ENCODE results near the gene CRLF1.
A peak's percentile ranks its signal among the peaks of the same experiment; 100 is the strongest.

The CRLF1 gene

DNA sequence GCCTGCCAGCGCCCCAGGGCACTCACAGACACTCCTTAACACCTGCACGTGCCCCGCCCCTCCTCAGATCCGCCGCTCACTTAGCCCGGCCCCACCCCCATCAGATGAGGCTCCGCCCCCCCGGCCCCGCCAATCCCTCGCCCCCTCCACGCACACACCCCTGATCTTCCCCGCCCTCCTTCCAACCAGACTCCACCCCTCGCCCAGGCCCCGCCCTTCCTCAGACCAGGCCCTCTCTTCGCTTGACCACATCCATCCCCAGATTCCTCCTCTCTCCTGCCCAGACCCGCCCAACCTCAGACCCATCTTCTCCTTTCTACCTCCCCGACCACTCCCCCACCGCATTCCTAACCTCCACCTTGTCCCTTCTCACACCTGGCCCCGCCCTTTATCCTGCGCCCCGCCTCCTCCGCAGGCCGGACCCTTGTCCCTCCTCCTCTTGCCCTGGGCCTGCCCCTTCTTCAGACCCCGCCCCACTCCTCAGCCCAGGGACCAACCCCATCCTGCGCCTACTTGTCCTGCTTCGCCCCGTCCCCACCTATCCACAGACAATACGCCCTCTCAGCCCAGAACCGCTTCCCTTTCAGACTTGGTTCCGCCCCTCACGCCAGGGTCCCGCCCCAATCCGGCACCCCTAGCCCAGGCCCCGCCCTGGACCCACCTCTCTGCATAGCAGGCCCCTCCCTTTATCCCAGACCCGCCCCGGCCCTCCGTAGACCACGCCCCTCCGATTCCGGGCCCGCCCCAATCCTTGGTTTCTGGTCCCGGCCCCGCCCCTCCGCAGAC is 29.8 kb upstream of the CRLF1 start:
- peak; percentile 89 to 92 for DNase-seq

DNA sequence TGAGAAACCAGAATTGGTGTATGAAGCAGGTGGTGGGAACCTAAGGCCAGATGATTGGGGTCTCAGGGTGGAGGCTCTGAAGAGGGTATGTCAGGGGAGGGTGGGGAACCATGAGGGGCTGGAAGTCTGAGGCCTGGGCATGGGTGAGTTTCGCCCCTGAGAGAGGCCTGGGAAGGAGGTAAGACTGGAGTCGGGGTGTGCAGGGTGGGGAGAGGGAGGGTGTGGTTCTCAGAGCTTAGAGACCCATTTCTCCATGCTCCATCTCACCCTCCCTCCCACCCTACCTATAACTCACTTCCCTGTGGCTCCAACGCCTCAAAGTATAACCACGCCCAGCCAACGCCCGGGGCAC is 29.2 kb upstream of the CRLF1 start:
- DNase-seq: no peak

DNA sequence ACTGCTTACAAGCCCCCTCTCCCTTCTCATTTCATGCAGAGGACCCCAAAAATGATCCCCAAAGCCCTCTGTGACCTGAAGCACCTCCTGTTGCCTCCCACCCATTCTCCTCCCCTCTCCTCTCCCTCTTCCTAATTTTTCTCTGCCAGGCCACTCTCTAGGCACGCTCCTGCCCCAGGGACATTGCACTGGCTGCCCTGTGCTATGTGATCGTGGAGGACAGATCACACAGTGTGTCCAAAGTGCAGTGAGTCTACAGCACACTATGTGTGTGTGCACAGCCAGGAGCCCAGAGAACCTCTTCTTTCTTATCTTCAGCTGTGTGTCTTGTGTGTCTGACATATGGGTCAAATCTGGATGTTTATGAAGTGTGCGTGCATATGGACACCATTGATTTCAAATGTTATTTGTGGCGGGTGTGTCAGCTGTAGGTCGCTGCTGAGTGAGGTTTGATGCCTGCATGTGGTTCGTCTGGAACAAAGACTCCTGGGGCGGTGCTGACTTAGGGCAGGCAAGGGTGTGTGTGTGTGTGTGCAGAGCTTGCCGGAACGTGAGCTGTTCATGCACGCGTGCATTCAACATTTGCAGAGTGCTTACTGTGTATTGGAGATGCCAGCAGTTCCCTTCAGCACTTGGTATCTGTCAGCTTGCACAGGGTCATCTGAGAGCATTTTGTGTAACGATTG is 28.2 kb upstream of the CRLF1 start:
- no peak for DNase-seq

DNA sequence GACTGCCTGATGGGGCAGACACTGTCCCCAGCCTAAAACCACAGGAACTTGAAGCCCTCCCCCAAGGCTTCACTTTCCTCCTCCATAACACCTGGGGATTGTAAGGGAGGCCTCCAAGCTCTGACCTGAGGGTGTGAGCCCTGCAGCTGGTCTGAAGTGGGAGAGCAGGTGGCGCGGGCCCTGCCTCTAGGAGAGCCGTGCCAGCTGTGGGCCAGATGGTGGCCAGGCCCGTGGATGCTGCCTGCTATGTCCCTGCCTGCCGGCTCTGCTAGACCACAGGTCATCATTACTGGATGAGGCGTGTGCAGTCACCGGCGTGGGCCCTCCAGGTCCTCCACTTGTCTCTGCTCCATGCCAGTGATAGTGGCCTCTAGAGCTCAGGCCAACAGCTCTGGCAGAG is 26.7 kb upstream of the CRLF1 start:
- no peak for DNase-seq

DNA sequence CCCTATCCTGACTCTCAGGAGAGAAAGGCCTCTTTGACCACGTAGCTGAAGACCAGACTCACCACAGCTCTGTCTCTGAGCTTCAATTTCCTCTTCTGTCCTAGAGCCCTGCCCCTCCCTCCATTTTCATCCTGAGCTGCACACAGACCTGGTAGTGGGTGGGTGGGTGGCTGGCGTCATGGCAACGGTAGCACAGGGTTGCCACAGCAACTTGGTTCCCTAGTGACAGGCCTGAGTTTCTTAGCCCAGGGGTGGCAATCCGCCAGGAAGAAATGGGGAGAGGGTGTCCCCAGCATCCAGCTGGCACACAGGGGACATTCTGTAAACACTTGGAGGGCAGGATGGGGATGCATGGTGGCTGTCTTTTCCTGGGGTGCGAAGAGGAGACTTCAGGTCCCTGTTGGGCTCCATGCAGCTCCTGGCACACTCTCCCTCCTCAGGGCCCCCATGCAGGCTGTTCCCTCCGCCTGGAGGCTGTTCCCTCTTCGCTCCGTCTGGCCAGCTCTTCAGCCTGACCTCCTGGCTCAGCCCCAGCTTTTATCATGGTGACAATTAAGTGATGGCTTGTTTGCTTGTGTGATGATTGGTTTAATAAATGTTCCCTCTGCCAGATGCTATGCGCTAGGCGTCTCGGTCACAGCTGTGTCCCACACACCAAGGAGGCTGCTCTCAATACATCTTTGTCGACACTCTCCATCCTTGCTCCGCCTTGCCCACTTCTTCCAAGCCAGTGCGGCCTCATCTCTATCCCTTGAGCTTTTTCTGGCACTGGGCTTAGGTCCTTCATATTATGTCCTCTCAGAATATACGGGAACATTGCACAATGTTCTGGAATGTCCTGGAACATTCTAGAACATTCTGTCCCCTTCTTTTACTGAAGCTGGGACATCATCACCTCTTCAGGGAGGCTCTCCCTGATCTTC is 22.8 kb upstream of the CRLF1 start:
- no peak for DNase-seq

DNA sequence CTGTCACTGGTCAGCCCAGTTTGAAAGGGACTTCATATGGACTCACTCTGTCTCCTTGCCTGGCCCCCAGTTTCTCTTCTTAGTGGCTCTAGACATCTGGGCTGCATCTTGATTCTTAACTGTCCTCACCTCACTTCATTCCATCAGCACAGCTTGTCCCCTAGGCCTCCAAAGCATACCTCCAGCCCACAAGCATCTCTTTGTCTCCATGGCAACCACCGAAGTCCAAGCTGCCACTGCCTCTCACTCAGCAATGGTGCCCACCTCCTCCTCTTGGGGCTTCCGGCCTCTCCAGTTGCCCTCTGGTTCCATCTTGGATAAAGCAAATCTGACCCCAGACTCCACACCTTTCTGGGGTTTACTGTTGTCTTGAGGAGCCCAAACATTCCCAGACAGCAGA is 20.3 kb upstream of the CRLF1 start:
- no peak for DNase-seq

DNA sequence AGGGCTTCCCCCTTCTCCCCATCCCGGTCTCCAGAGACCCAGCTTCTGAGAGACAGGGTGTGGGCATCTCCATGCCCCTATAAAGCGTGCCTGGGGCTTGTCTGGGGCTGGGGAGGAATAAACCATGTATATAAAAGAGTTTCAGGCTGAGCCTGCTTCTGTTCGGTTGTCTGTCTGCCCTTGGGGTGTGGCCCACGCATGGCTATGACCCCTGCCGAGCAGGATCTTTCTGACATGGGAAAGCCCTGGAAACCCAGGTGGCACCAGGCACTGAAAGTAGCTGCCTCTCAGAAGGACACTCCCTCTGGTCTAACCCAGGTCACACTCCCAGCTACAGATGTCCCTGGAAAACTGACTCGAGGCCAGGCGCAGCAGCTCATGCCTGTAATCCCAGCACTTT is 14.3 kb upstream of the CRLF1 start:
- DNase-seq: no peak

DNA sequence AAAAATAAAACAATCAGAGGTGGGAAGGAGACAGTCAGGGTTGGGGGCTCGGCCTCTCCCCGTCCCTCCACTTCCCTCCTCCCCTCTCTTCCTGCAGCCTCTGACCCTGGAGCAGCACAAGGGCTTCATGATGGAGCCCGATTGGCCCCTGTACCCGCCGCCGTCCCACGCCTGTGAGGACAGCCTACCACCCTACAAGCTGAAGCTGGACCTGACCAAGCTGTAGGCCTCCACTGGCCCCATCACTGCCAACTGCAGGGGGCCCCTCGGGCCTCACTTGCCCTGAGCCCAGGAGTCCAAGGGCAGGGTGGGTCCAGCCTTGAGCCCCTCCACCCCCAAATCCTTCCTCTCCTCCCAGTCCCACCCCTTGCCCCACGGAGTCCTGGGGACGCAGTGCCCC is 13.7 kb upstream of the CRLF1 start:
- no peak for DNase-seq

DNA sequence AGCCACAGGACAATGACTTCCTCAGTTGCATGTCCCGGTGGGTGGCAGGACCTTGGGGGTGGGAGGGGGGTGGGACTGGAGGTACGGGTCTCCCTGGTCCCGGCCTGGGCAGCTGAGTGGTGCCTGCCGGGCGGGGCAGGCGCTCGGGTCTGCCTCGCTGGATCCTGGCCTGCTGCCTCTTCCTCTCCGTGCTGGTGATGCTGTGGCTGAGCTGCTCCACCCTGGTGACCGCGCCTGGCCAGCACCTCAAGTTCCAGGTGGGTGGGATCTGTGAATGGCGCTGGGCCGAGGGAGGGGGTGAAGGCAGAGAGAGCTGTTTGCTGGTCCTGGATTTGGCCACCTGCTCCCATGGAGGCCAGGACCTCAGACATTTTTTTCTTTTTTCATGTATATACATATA is 11.6 kb upstream of the CRLF1 start:
- DNase-seq: no peak

DNA sequence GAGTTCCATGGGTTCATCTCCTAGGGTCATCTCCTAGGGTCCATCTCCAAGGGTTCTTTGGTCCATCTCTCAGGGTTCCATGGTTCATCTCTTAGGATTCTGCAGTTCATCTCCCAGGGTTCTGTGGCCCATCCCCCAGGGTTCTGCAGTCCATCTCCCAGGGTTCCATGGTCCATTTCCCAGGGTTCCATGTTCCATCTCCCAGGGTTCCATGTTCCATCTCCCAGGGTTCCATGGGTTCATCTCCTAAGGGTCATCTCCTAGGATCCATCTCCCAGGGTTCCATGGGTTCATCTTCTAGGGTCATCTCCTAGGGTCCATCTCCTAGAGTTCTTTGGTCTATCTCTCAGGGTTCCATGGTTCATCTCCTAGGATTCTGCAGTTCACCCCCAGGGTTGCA is 11.0 kb upstream of the CRLF1 start:
- DNase-seq: no peak

DNA sequence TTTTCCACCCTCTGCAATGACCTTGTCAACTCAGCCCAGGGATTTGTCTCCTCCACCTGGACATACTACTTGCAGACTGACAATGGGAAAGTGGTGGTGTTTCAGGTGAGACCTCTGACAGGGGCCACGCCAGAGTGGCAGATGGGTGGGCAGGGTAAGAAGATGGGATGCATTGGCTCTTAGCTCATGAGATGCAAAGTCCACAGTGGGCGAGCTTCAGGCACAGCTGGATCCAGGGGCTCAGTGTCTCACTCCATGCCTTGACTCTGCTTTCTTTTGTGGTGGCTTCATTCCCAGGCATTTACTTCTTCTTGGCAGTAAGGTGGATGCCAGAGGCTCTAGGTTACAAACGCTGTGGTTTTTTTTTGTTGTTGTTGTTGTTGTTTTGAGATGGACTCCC is 9.4 kb upstream of the CRLF1 start:
- DNase-seq: no peak

DNA sequence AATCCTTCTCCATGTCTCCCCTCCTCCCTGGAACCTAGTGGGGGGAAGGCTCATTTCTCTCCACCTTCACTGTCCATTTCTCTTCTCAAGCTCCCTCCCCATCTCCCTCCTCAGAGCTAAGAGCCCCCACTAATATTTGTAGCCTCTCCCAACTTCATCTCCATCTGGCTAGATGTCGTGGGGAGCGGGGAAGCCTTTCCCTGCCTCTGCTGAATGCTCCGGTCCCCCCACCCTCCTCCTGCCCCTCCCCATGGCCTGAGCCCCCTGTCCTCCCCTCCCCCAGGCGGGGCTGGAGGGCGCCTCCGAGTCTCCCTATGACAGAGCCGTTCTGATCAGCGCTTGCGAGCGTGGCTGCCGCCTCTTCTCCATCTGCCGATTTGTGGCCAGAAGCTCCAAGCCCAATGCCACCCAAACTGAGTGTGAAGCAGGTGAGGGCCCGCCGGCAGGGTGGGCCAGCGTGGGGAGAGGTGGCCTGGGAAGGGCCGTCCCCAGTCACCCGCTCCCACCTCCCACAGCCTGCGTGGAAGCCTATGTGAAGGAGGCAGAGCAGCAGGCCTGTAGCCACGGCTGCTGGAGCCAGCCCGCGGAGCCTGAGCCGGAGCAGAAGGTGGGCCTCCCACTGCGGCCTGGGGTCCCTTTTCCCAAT is 7.1 kb upstream of the CRLF1 start:
- DNase-seq: no peak

DNA sequence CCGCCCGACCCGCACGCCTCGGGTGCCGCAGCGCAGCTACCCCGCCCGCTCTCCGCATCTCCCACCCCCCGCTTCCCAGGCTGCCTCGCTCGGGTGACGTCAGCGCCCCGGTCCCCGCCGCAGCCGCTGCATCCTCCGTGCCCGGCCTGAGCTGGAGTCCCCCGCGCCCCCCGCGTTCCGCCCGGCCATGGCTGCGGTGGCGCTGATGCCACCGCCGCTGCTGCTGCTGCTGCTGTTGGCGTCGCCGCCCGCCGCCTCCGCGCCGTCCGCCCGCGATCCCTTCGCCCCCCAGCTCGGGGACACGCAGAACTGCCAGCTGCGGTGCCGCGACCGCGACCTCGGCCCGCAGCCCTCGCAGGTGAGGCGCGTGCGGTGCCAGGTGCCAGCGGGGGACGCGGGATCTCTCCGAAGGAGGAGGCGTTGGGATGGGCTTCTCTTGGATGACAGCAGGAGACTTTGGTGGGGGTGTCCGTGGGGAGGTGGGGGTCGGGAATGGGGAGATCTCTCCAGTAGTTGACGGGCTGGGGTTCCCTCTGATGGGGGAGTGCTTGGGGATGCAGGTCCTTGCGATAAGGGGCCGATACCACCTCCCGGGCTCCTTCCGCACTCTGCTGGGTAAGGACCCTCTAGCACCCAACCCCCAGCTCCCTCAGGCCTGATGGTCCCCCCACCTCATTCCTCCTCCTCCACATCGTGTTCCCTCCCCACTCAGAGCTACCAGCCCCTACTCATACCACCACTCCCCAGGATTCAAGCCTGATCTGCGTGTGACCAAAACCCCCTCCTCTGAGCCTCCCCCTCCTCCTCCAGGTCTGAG is 6.4 kb upstream of the CRLF1 start, which contains the start of gene TMEM59L:
Gene TMEM59L, plus strand, starts transcription at position 99 of the 817 bp plus-strand sequence. Its CDS starts 89 bp downstream, at position 188.
- no peak for DNase-seq

DNA sequence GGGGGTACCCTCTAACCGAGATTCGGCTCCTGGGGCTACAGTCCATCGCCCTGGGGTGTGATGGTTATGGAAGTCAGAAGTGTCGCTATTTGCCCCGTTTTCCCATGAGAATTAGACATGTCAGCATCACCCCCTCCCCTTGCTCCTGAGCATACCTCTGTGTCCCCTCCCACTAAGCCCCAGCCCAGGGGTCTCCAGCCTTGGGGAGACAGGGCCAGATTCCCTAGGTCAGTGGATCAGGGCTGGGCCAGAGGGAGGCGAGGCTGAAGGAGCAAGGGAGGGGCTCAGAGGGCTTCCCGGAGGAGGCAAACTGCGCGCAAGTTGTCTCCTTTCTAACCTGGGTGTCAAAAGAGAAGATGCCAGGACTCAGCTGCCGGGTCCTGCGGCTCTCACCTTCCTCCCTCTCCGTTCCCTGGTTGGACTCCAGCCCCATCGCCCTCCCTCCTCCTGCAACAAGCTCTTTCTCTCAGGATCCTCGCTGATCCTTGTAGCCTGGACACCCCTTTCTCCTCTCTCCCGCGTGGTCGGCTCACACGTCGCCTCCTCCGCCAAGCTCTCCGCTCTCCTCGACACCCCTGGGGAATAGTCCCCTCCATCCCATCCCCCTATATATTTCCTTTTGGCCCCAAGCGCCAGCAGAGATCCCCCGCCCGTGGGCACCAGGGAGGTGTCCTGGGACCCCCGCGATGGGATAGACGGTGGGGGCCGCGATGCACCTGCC is 5.6 kb upstream of the CRLF1 start:
- no peak for DNase-seq

DNA sequence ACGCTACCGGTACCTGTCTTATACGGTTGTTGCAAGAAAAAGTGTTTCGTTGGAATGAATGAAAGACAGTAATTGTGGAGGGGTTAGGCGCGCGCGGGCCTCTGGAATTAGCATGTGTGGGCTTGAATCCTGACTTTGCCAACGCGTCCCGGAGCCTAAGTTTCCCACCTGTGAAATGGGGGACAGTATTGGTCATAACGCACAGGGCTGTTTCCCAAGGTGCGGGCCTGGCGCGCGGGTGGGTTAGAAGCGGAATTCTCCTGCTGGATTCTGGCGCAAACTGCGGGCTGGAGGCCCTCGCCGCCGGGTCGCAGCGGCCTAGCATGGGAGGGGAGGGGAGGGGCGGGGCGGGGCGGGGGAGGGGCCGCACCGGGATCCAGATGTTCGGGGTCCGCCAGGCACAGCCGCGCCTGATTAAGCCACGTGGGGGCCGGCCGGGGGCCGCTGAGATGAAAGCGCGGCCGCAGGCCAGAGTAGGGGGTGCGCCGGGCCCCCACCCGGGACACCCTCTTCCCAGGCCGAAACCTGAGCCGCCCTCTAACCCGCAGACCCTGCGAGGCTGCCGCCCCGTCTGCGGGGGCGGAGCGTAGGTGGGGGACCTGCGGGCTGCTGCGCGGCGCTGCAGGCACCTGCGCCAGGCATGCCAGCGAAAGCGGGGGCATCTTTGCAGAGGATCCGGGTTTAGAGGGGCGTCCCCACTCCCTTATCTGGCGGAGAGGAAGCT is 4.9 kb upstream of the CRLF1 start:
- DNase-seq: no peak

DNA sequence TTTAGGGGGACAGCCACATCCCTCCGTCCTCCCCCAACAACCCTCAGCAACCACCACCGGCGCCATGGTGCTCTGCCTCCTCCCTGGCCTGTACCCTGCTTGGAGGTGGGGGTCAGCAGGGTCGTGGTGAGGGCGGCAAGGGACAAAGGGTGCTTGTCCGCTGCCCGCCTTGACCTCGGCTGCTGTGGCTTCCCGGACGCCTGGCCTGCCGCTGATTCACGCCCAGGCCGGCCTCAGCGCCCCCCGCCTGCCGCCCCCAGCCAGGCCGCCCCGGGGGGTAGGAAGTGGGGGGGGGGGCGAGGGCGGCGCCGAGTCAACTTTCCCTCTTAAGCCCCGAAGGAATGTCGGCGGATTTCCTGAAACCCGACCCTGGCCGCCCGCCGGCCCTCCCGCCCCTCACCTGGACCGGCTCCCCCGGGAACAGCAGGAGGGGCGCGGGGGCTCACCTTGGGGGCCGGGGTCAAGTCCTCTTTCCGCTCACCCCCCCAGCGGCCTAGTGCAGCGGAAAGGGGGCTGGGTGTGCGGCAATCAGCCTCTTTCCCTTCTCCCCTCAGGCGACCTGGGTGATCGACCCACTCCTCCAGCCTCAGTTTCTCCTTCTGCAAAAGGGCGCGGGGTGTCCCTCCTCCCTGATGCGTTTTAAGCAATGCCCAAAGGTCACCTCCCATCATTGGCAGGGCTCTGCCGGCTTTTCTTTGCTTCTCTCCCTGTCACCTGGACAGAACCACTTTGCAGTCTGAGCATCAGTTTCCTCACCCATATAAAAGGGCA is 4.1 kb upstream of the CRLF1 start:
- DNase-seq: no peak

DNA sequence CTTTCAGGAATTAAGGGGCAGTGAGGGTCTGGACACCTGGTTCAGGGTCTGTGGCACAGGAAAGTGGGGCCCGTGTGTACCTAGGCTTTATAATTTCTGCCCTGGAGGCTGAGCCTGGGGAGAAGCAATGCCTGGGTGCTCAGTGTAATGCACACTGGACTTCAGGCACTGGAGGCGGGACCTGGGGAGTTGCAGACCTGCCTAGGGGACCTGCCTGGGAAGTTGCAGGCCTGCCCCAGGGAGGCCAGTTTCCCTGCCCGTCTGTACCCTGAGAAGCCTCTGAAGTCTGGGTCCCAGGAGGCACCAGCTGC is 3.6 kb upstream of the CRLF1 start:
- no peak for DNase-seq

DNA sequence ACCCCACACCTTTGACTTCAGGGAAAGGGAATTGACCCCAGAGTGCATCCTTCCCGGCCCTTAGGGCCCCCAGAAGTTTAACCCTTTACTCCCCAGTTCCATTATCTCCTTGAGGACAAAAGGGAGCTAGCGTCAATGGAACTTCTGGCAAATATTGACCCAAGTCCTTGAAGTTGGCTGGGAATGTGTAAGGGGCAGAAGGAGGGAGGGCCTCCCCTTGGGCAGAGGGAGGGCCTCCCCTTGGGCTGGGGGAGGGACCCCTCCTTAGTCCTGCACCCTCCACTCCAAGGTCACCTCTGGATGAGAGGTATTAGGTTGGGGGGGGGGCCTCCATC is 3.1 kb upstream of the CRLF1 start:
- DNase-seq: no peak

DNA sequence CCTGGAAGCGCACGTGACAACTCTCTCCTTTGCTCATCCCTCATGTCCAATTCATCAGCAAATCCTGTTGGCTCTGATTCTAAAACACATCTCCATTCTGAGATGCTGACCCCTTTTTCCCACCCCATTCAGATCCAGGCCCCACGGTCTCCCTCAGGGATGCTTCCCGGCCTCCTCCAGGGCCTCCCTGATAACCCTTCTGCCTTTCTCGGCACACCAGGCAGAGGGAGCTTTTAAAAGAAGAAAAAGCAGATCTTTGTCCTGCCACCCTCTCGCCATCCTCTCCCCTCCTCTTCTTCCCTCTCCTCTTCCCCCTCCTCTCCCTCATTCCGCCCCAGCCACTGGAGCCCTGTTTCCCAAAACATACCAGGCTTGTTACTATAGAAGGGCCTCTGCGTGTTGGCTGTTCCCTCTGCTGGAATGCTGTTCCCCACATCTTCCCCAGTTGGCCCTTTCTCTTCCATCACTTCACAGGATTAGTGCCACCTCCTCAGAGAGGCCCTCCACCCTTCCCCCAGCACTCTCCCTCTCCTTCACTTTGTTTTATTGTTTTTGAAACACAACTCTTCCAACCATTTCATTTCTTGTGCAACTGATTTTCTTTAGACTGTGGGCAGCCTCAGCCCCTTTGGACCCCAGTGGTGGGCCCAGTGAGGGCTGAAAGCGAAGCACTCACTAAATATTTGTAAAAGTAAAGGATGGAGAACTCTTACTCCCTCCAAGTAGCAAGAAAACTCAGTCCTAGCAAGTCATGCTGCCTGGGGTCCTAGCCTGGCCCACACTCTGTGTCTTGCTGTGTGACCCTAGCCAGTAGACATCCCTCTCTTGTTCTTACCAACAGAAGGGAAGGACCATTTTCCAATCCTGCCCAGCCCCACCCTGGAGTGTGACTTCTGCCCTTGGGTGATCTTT is 2.5 kb upstream of the CRLF1 start:
- no peak for DNase-seq
